ENCODE measurements around the gene CORO1C. TPM values are rescaled to one million over a fixed set of nuclear protein-coding genes. Genes with fewer than 3 reads are reported as not detected.

Gene CORO1C
- total and polyA plus RNA-seq, 9 of the 15 experiments (the other 6 are each of a cell fraction or from before 2014, with no cell fraction given) = 55.2 to 280 (median 150) TPM

- TF ChIP-seq ZBTB40 (IDR thresholded peaks at IDR 0.05) = no peak
- no peak for TF ChIP-seq ZBTB40 (CRISPR knock-in tag; IDR thresholded peaks at IDR 0.05)
- no peak for TF ChIP-seq ZNF384 (IDR thresholded peaks at IDR 0.05; ENCODE audit: low read depth, low read length)
- no peak for TF ChIP-seq PTTG1 (tag; IDR thresholded peaks at IDR 0.05; ENCODE audit: low read depth)
- no peak for TF ChIP-seq ZFP91 (CRISPR knock-in tag; IDR thresholded peaks at IDR 0.05)
- TF ChIP-seq BHLHE40 (IDR thresholded peaks at IDR 0.05; ENCODE audit: low read length) = no peak
- no peak for TF ChIP-seq CHD4 (IDR thresholded peaks at IDR 0.05; ENCODE audit: insufficient read depth, insufficient replicate concordance, low read depth, low read length, poor library complexity, severe bottlenecking)
- TF ChIP-seq NFE2 (IDR thresholded peaks at IDR 0.05; ENCODE audit: low read depth) = no peak
- TF ChIP-seq RBM17 (IDR thresholded peaks at IDR 0.05; ENCODE audit: borderline replicate concordance, low read depth, low read length) = no peak
- no peak for TF ChIP-seq SIN3B (IDR thresholded peaks at IDR 0.05; ENCODE audit: low read depth)
- no peak for TF ChIP-seq ZBTB49 (CRISPR knock-in tag; IDR thresholded peaks at IDR 0.05; ENCODE audit: borderline replicate concordance)
- no peak for TF ChIP-seq FOXO4 (CRISPR knock-in tag; IDR thresholded peaks at IDR 0.05)
- no peak for TF ChIP-seq BDP1 (IDR thresholded peaks at IDR 0.05; ENCODE audit: insufficient read depth, insufficient read length)
Measured at GRCh38 chr12:108714866-108715265, 16.5 kb downstream of the CORO1C start (continued).
